H1 (cell line): ENCODE measurements around the gene SPOUT1. TPM values are rescaled to one million over a fixed set of nuclear protein-coding genes. Genes with fewer than 3 reads are reported as not detected.

Experiments used
- RNF2 ChIP-seq: fragments of 200-900, 300-1000 bp; sonication (generic); IDR thresholded peaks from 2 replicates; pipeline ENCODE4 v1.7.1; 2016; ENCODE audit warnings: borderline replicate concordance, low read depth, mild to moderate bottlenecking, antibody characterized with exemption, low read length; ENCODE audit not compliant: poor library complexity, severe bottlenecking; ENCODE audit errors: missing control alignments
- polyA plus RNA-seq, 7 experiments: library from polyadenylated mRNA; depleted of rRNA in 3 of 7; stranded (reverse) in 5 of 7; unstranded in 2 of 7; fragments of >200 nt in 5 of 7; fragments of 200-250 nt in 2 of 7; gene quantifications; 1 replicate in 5 of 7; 2 replicates in 1 of 7; 4 replicates in 1 of 7; pipeline versions ENCODE4 v1.2.1 to v1.2.3, GENCODE V29; 2011 to 2013; ENCODE audit warnings: missing spikeins in 2 of 7, mixed read lengths in 2 of 7
- total RNA-seq: library from RNA; stranded (reverse); fragmentation: NEBNext Ultra II Directional; extraction: Animal tissue kit (Norgen Biotek cat#: 25700); gene quantifications from 2 replicates; pipeline ENCODE4 v1.2.1, GENCODE V29; 2021

SPOUT1 gene
- total and polyA plus RNA-seq, 2 of the 8 experiments (the other 6 are each of a cell fraction or from before 2014, with no cell fraction given), result 69.2 to 77.8 TPM

DNA sequence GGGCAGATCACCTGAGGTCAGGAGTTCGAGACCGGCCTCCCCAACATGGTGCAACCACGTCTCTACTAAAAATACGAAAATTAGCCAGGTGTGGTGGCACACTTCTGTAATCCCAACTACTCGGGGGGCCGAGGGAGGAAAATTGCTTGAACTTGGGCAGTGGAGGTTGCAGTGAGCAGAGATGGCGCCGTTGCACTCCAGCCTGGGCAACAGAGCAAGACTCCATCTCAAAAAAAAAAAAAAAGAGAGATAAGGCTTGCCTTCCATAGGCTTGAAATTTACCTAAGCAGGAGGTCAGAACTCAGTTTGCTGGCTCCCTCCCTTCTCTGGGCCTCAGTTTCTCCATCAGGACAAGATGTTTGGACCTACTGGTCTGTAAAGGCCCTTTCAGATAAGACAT, 1.3 kb downstream of the SPOUT1 start (continued):
- TF ChIP-seq RNF2, result no peak
